ENCODE results near the gene ARHGAP9.

ARHGAP9 gene

GRCh38 chr12:57458665-57459054 is 21.0 kb downstream of the ARHGAP9 start:
- Histone ChIP-seq H3K9me2 (replicated peaks; ENCODE audit: control insufficient read depth, low read length) (no peaks in the 10 kb centered on the region), H3K36me3 (ENCODE audit: control insufficient read depth, low read length) (no peaks in the 10 kb centered on the region), H4K20me1 (ENCODE audit: control insufficient read depth, insufficient read depth, low read depth, low read length) (no peaks in the 10 kb centered on the region), H3K4me2 (ENCODE audit: low read length) (peak overlapping the region; percentile 92), H3K9me3 (ENCODE audit: control insufficient read depth, insufficient read depth, low read length) (no peaks in the 10 kb centered on the region), H3K4me1 (ENCODE audit: control insufficient read depth, low read length) (peaks cover 53% of the 10 kb centered on the region), H3K27me3 (ENCODE audit: control insufficient read depth, low read length) (peaks cover 5% of the 10 kb centered on the region; the same call in 1 of the 2 replicates), H3K79me2 (ENCODE audit: control insufficient read depth, low read length) (no peaks in the 10 kb centered on the region), H3F3A (ENCODE audit: control insufficient read depth, insufficient read depth) (peaks cover 19% of the 10 kb centered on the region; the same call in 1 of the 2 replicates), H3K27ac (ENCODE audit: low read depth, low read length) (peak overlapping the region; percentile 75), H3K4me3 (ENCODE audit: low read length) (peak overlapping the region; percentile 83)
- TF ChIP-seq EZH2phosphoT487 (IDR thresholded peaks at IDR 0.05; ENCODE audit: borderline replicate concordance, low read length) = no peak

GRCh38 chr12:57456737-57457490 is 22.8 kb downstream of the ARHGAP9 start:
- Histone ChIP-seq H3K27ac (ENCODE audit: low read depth, low read length) (no peak overlapping the region), H3K36me3 (ENCODE audit: control insufficient read depth, low read length) (no peaks in the 10 kb centered on the region), H3F3A (ENCODE audit: control insufficient read depth, insufficient read depth) (peaks cover 19% of the 10 kb centered on the region; the same call in 1 of the 2 replicates), H3K79me2 (ENCODE audit: control insufficient read depth, low read length) (no peaks in the 10 kb centered on the region), H3K4me3 (ENCODE audit: low read length) (no peak overlapping the region), H3K9me3 (ENCODE audit: control insufficient read depth, insufficient read depth, low read length) (no peaks in the 10 kb centered on the region), H4K20me1 (ENCODE audit: control insufficient read depth, insufficient read depth, low read depth, low read length) (no peaks in the 10 kb centered on the region), H3K27me3 (ENCODE audit: control insufficient read depth, low read length) (peaks cover 5% of the 10 kb centered on the region; the same call in 1 of the 2 replicates), H3K4me2 (ENCODE audit: low read length) (no peak overlapping the region), H3K4me1 (ENCODE audit: control insufficient read depth, low read length) (peaks cover 53% of the 10 kb centered on the region), H3K9me2 (replicated peaks; ENCODE audit: control insufficient read depth, low read length) (no peaks in the 10 kb centered on the region)
- TF ChIP-seq CTCF (IDR thresholded peaks at IDR 0.05; ENCODE audit: low read depth, low read length, poor library complexity, severe bottlenecking) (no peak), EZH2phosphoT487 (IDR thresholded peaks at IDR 0.05; ENCODE audit: borderline replicate concordance, low read length) (no peak)

- Histone ChIP-seq H3F3A (ENCODE audit: control insufficient read depth, insufficient read depth) (peaks cover 19% of the 10 kb centered on the region; the same call in 1 of the 2 replicates), H3K9me3 (ENCODE audit: control insufficient read depth, insufficient read depth, low read length) (no peaks in the 10 kb centered on the region), H3K27ac (ENCODE audit: low read depth, low read length) (no peak overlapping the region), H4K20me1 (ENCODE audit: control insufficient read depth, insufficient read depth, low read depth, low read length) (no peaks in the 10 kb centered on the region), H3K27me3 (ENCODE audit: control insufficient read depth, low read length) (peaks cover 5% of the 10 kb centered on the region; the same call in 1 of the 2 replicates), H3K79me2 (ENCODE audit: control insufficient read depth, low read length) (no peaks in the 10 kb centered on the region), H3K4me2 (ENCODE audit: low read length) (peak overlapping the region; percentile 50), H3K4me3 (ENCODE audit: low read length) (peak overlapping the region; percentile 35), H3K4me1 (ENCODE audit: control insufficient read depth, low read length) (peaks cover 50% of the 10 kb centered on the region), H3K9me2 (replicated peaks; ENCODE audit: control insufficient read depth, low read length) (no peaks in the 10 kb centered on the region), H3K36me3 (ENCODE audit: control insufficient read depth, low read length) (no peaks in the 10 kb centered on the region)
- TF ChIP-seq CTCF (IDR thresholded peaks at IDR 0.05; ENCODE audit: low read depth, low read length, poor library complexity, severe bottlenecking) (peak; percentile 88), EZH2phosphoT487 (IDR thresholded peaks at IDR 0.05; ENCODE audit: borderline replicate concordance, low read length) (no peak)
Observed at GRCh38 chr12:57456145-57456700, 23.4 kb downstream of the ARHGAP9 start.
